Putamen (tissue), 1 donor: ENCODE measurements around the gene SCYL1.

ENCODE experiments used
- DNase-seq: peaks from one replicate; pipeline ENCODE4 v3.0.0-alpha.2; 2016; ENCODE audit warnings: low spot score

SCYL1 gene

DNA sequence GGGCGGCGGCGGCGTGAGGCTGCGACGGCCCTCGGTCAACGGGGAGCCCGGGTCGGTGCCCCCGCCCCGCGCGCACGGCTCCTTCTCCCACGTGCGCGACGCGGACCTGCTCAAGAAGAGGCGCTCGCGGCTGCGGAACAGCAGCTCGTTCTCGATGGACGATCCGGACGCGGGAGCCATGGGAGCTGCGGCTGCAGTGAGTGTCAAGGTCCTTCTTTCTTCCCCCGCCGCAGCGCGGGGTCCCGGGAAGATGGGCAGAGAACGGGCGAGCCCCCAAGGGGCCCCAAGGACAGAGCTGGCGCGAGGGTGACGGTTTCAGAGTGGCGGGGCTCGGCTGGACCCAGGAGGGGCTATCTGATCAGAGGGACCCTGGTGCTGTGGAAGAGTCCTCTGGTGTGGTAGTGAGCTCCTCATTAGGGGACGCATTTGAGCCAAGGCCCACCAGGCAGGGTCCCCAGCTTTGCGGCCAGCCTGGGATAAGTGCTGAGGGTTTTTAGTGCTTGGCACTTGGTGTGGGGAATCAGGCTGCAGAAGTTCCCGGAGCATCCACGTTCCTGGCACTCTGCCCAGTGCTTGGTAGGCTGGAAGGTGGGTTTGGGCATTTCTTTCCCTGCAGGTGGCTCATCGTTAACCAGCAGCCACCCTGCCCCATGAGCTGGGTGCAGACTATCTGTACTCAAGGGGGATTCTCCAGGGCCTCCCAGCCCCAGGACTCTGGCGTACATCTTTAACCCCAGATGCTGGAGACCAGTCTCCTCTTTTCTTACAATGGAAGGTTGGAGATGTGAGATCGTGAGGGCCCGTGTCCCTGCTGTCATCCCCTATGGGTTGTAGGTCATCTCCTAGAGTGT is 60.7 kb downstream of the SCYL1 start:
- DNase-seq = no peak

DNA sequence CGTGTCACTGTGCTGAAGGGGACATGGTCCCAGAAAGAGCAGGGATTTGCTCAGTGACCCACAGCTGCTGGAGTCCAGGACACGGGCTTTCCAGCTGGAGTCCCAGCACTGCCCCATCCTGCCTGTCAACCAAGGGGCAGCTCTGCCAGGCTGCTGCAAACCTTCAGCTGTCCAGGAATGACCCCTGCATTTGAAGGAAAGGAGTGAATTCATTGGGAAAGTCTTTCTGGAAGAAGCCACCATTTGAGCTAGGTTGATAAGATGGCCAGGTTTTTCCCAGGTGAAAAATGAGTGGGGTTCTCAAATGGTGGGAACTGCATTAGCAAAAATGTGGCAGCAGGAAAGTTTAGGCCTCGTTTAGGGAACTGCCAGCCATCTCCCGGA is 61.4 kb downstream of the SCYL1 start:
- DNase-seq = no peak

DNA sequence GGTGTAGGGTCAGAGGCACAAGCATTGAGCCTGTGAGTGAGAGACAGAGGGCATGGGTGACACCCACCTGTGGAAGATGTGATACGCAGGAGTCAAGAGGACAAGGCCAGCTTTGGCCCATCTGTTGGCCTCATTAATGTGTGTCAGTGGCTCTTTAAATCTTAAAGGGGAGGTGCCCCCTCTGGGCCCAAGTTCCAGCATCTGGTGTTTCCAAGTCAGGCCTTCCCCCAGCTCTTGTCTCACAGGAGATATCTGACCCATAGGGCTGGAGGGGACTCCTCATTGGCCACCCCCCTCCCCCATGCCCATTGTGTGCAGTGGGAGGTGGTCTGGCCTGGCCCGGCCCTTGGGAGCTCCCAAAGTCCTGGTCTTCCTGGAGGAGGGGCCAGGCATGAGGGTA is 61.8 kb downstream of the SCYL1 start:
- DNase-seq = no peak
